Measurements from ENCODE around the gene ZBTB25. TPM values are rescaled to one million over a fixed set of nuclear protein-coding genes. Genes with fewer than 3 reads are reported as not detected.

Gene ZBTB25
- total RNA-seq, 2 experiments from 2014 or later: 56.8 to 58.1 TPM

- Mint-ChIP-seq H3K9me3 (no peaks in the 10 kb centered on the region), H3K27me3 (no peaks in the 10 kb centered on the region), H3K27ac (no peak overlapping the region), H3K36me3 (ENCODE audit: low read depth) (peaks cover 39% of the 10 kb centered on the region), H3K4me1 (ENCODE audit: low read depth) (peaks cover 36% of the 10 kb centered on the region), H3K4me3 (no peak overlapping the region)
- ATAC-seq (ENCODE audit: poor library complexity) (no peak), DNase-seq (no peak)
- Histone ChIP-seq H3K36me3 (ENCODE audit: insufficient read depth, low read length) (peaks cover 30% of the 10 kb centered on the region), H3K9me3 (ENCODE audit: control insufficient read depth in 1 of 2, insufficient read depth in 1 of 2, low read length in 2 of 2) (no peaks in the 10 kb centered on the region), H3K27me3 (ENCODE audit: control insufficient read depth in 1 of 2, insufficient read depth in 2 of 2, low read length in 2 of 2) (no peaks in the 10 kb centered on the region), H3K4me1 (ENCODE audit: insufficient read depth, low read length) (no peaks in the 10 kb centered on the region), H3K27ac (ENCODE audit: low read depth in 1 of 2, low read length in 2 of 2) (no peak overlapping the region), H3K4me3 (ENCODE audit: low read length) (no peak overlapping the region)
- intact Hi-C loops (cut with DNase I, micrococcal nuclease): loop anchor here in 1 of 2 experiments (2.0 kb wide), 1 partner anchor 136 kb away; no protein-coding TSS in a partner anchor
- ChIA-PET POLR2A (interaction anchor here (0.9 to 2.4 kb wide), 3 partner anchors 10 to 88 kb away, joined by 4 to 6 read pairs (median 4); partner anchors contain the start of genes MTHFD1 and ZBTB1), CTCF (no interaction called here)
- TF ChIP-seq CTCF (IDR thresholded peaks at IDR 0.05): no peak
Observed at GRCh38 chr14:64476438-64476837, 27.2 kb downstream of the ZBTB25 start.

GRCh38 chr14:64475585-64476273 is 27.9 kb downstream of the ZBTB25 start:
- H3K4me3 ChIP-seq (ENCODE audit: low read length): no peak overlapping the region
- no peak overlapping the region for H3K27ac ChIP-seq (ENCODE audit: low read depth in 1 of 2, low read length in 2 of 2)
- no peaks in the 10 kb centered on the region for H3K27me3 ChIP-seq (ENCODE audit: control insufficient read depth in 1 of 2, insufficient read depth in 2 of 2, low read length in 2 of 2)
- H3K4me1 ChIP-seq (ENCODE audit: insufficient read depth, low read length): no peaks in the 10 kb centered on the region
- no peak overlapping the region for H3K4me3 Mint-ChIP-seq
- no peak for ATAC-seq (ENCODE audit: poor library complexity)
- intact Hi-C loops (cut with DNase I, micrococcal nuclease): loop anchor here in 1 of 2 experiments (2.0 kb wide), 1 partner anchor 135 kb away; no protein-coding TSS in a partner anchor
- ChIA-PET POLR2A (interaction anchor here (1.4 to 2.4 kb wide), 2 partner anchors 10 to 30 kb away, joined by 4 to 6 read pairs; partner anchors contain the start of gene ZBTB1), CTCF (interaction anchor here (0.7 kb wide), 1 partner anchor 22 kb away, joined by 3 read pairs; no protein-coding TSS in a partner anchor)
- DNase-seq: no peak
- H3K9me3 ChIP-seq (ENCODE audit: control insufficient read depth in 1 of 2, insufficient read depth in 1 of 2, low read length in 2 of 2): no peaks in the 10 kb centered on the region
- H3K36me3 ChIP-seq (ENCODE audit: insufficient read depth, low read length): peaks cover 26% of the 10 kb centered on the region
- H3K36me3 Mint-ChIP-seq (ENCODE audit: low read depth): peaks cover 40% of the 10 kb centered on the region
- no peaks in the 10 kb centered on the region for H3K27me3 Mint-ChIP-seq
- peaks cover 38% of the 10 kb centered on the region for H3K4me1 Mint-ChIP-seq (ENCODE audit: low read depth)
- no peaks in the 10 kb centered on the region for H3K9me3 Mint-ChIP-seq
- H3K27ac Mint-ChIP-seq: no peak overlapping the region
- no peak for TF ChIP-seq CTCF (IDR thresholded peaks at IDR 0.05)

GRCh38 chr14:64474698-64475097 is 28.9 kb downstream of the ZBTB25 start:
- Mint-ChIP-seq H3K4me3 (no peak overlapping the region), H3K36me3 (ENCODE audit: low read depth) (peaks cover 37% of the 10 kb centered on the region), H3K27ac (no peak overlapping the region), H3K4me1 (ENCODE audit: low read depth) (peaks cover 40% of the 10 kb centered on the region), H3K27me3 (no peaks in the 10 kb centered on the region), H3K9me3 (no peaks in the 10 kb centered on the region)
- H3K4me1 ChIP-seq (ENCODE audit: insufficient read depth, low read length): no peaks in the 10 kb centered on the region
- H3K27ac ChIP-seq (ENCODE audit: low read depth in 1 of 2, low read length in 2 of 2): no peak overlapping the region
- intact Hi-C loops (cut with DNase I, micrococcal nuclease): no loop called here
- H3K4me3 ChIP-seq (ENCODE audit: low read length): no peak overlapping the region
- ChIA-PET CTCF (no interaction called here), POLR2A (no interaction called here)
- DNase-seq (no peak), ATAC-seq (ENCODE audit: poor library complexity) (no peak)
- no peak for TF ChIP-seq CTCF (IDR thresholded peaks at IDR 0.05)
- H3K36me3 ChIP-seq (ENCODE audit: insufficient read depth, low read length): peaks cover 25% of the 10 kb centered on the region
- H3K9me3 ChIP-seq (ENCODE audit: control insufficient read depth in 1 of 2, insufficient read depth in 1 of 2, low read length in 2 of 2): no peaks in the 10 kb centered on the region
- no peaks in the 10 kb centered on the region for H3K27me3 ChIP-seq (ENCODE audit: control insufficient read depth in 1 of 2, insufficient read depth in 2 of 2, low read length in 2 of 2)

Measured in CD4-positive, alpha-beta T cell (primary cell).